Mesodermal cell (in vitro differentiated cells): ENCODE results near the gene ABCD1.

Experiments
- H3K27ac ChIP-seq: 2 replicates; pipeline ENCODE4 v1.7.0; 2013; ENCODE audit warnings: mild to moderate bottlenecking, low read depth, low read length, moderate library complexity; ENCODE audit not compliant: severe bottlenecking
- H3K36me3 ChIP-seq: 2 replicates; pipeline ENCODE4 v1.7.1; 2013; ENCODE audit warnings: mild to moderate bottlenecking, low read length, moderate library complexity; ENCODE audit not compliant: control insufficient read depth, insufficient read depth
- H3K4me1 ChIP-seq: one replicate; pipeline ENCODE4 v1.7.1; 2013; ENCODE audit warnings: mild to moderate bottlenecking, low read length; ENCODE audit not compliant: insufficient read depth, control insufficient read depth, poor library complexity, severe bottlenecking
- H3K4me3 ChIP-seq: 2 replicates; pipeline ENCODE4 v1.7.0; 2013; ENCODE audit warnings: low read length, control low read depth, mild to moderate bottlenecking; ENCODE audit not compliant: insufficient read depth, poor library complexity, severe bottlenecking; ENCODE audit errors: extremely low read depth
- H3K9me3 ChIP-seq: 2 replicates; pipeline ENCODE4 v1.7.1; 2013; ENCODE audit warnings: mild to moderate bottlenecking, low read length, moderate library complexity; ENCODE audit not compliant: control insufficient read depth
- WGBS, 2 experiments: methylation state at CpG; one replicate each; pipeline ENCODE4 v1.1.5; 2013; ENCODE audit warnings: missing lambda C conversion rate in 2 of 2; ENCODE audit not compliant: insufficient coverage in 2 of 2; 5-methylcytosine and 5-hydroxymethylcytosine counted together

The ABCD1 gene

GRCh38 chrX:153770601-153771414, 46.2 kb downstream of the ABCD1 start:
- WGBS, 2 experiments = 78 to 94% methylated on average over 8 to 13 of the region's 18 CpGs

GRCh38 chrX:153771415-153772315, 47.0 kb downstream of the ABCD1 start:
- Histone ChIP-seq H3K9me3 (no peaks in the 10 kb centered on the region), H3K27ac (no peak overlapping the region), H3K36me3 (no peaks in the 10 kb centered on the region), H3K4me1 (no peaks in the 10 kb centered on the region), H3K4me3 (no peak overlapping the region)
- 90 to 93% methylated on average over 19 to 25 of the region's 37 CpGs for WGBS, 2 experiments

More at GRCh38 chrX:153770601-153771414, 46.2 kb downstream of the ABCD1 start:
- H3K36me3 ChIP-seq = no peaks in the 10 kb centered on the region
- no peak overlapping the region for H3K27ac ChIP-seq
- H3K9me3 ChIP-seq = no peaks in the 10 kb centered on the region
- no peak overlapping the region for H3K4me3 ChIP-seq
- no peaks in the 10 kb centered on the region for H3K4me1 ChIP-seq

GRCh38 chrX:153772316-153773217, 47.9 kb downstream of the ABCD1 start:
- Histone ChIP-seq H3K4me3 (no peak overlapping the region), H3K27ac (no peak overlapping the region), H3K4me1 (no peaks in the 10 kb centered on the region), H3K9me3 (no peaks in the 10 kb centered on the region), H3K36me3 (no peaks in the 10 kb centered on the region)
- 82 to 100% methylated on average over 3 to 11 of the region's 21 CpGs for WGBS, 2 experiments

- Histone ChIP-seq H3K36me3 (no peaks in the 10 kb centered on the region), H3K4me1 (no peaks in the 10 kb centered on the region), H3K9me3 (no peaks in the 10 kb centered on the region), H3K27ac (no peak overlapping the region), H3K4me3 (no peak overlapping the region)
- WGBS, 2 experiments = 92 to 95% methylated on average over 16 to 18 of the region's 23 CpGs
Observed at GRCh38 chrX:153773218-153773611, 48.6 kb downstream of the ABCD1 start.

GRCh38 chrX:153773741-153774575, 49.3 kb downstream of the ABCD1 start:
- Histone ChIP-seq H3K4me3 (no peak overlapping the region), H3K27ac (no peak overlapping the region), H3K36me3 (no peaks in the 10 kb centered on the region), H3K9me3 (no peaks in the 10 kb centered on the region), H3K4me1 (no peaks in the 10 kb centered on the region)
- WGBS, 2 experiments = 91 to 95% methylated on average over 28 to 29 of the region's 48 CpGs

- Histone ChIP-seq H3K36me3 (no peaks in the 10 kb centered on the region), H3K27ac (no peak overlapping the region), H3K9me3 (no peaks in the 10 kb centered on the region), H3K4me1 (no peaks in the 10 kb centered on the region), H3K4me3 (no peak overlapping the region)
- 94 to 97% methylated on average over 17 to 23 of the region's 37 CpGs for WGBS, 2 experiments
Observed at GRCh38 chrX:153774576-153775292, 50.1 kb downstream of the ABCD1 start.

- Histone ChIP-seq H3K4me1 (no peaks in the 10 kb centered on the region), H3K9me3 (no peaks in the 10 kb centered on the region), H3K27ac (no peak overlapping the region), H3K4me3 (no peak overlapping the region), H3K36me3 (no peaks in the 10 kb centered on the region)
- 94 to 95% methylated on average over 21 to 26 of the region's 42 CpGs for WGBS, 2 experiments
Observed at GRCh38 chrX:153775293-153776119, 50.9 kb downstream of the ABCD1 start.

GRCh38 chrX:153776120-153776599, 51.5 kb downstream of the ABCD1 start:
- H3K9me3 ChIP-seq = no peaks in the 10 kb centered on the region
- no peak overlapping the region for H3K4me3 ChIP-seq
- no peak overlapping the region for H3K27ac ChIP-seq
- 100% methylated on average over 1 of the region's 20 CpGs; no CpG with 5 or more reads in 1 of the 2 experiments for WGBS, 2 experiments
- no peaks in the 10 kb centered on the region for H3K36me3 ChIP-seq
- H3K4me1 ChIP-seq = no peaks in the 10 kb centered on the region
